Stomach (tissue), 9 donors: Measurements from ENCODE around the gene INPP5K. TPM values are rescaled to one million over a fixed set of nuclear protein-coding genes. Genes with fewer than 3 reads are reported as not detected.
"Not testable (repeated sequence)": the region's sequence is repeated elsewhere in the genome, so short reads cannot be mapped to it uniquely, and the experiment has no call there.

ENCODE experiments used
- DNase-seq, 2 donors: peaks; one replicate each; pipeline versions ENCODE4 v3.0.0 to v3.0.0-alpha.2; 2013 to 2019
- H3K27ac ChIP-seq, 5 donors: fragments of 200-600 bp in 4 of 5; sonication (generic) in 4 of 5; one replicate each; pipeline ENCODE4 v1.5.1; 2013 to 2019; ENCODE audit warnings: mild to moderate bottlenecking in 1 of 5, moderate library complexity in 1 of 5
- H3K27me3 ChIP-seq, 3 donors: fragments of 200-600 bp; sonication (generic); one replicate each; pipeline ENCODE4 v1.5.1; 2017 to 2019; ENCODE audit warnings: mixed run types in 1 of 3
- H3K36me3 ChIP-seq, 4 donors: fragments of 200-600 bp; sonication (generic); 1 replicate in 3 of 4; 2 replicates in 1 of 4; pipeline ENCODE4 v1.5.1; 2016 to 2019
- H3K4me1 ChIP-seq, 4 donors: fragments of 200-600 bp; sonication (generic); one replicate each; pipeline ENCODE4 v1.5.1; 2016 to 2019
- H3K4me3 ChIP-seq, 4 donors: fragments of 200-600 bp; sonication (generic) in 3 of 4; one replicate each; pipeline ENCODE4 v1.5.1; 2016 to 2019; ENCODE audit warnings: mild to moderate bottlenecking in 1 of 4
- H3K9me3 ChIP-seq, 4 donors: fragments of 200-600 bp; sonication (generic); one replicate each; pipeline ENCODE4 v1.5.1; 2016 to 2019
- CTCF ChIP-seq, 7 experiments: fragments of 450-650 bp in 4 of 7; fragments of 200-600 bp in 3 of 7; sonication (generic) in 3 of 7; IDR thresholded peaks; one replicate each; pipeline ENCODE4 v1.5.1; 2016 to 2019; ENCODE audit warnings: antibody characterized with exemption in 7 of 7, control low read depth in 2 of 7, mild to moderate bottlenecking in 1 of 7
- EP300 ChIP-seq: sonication (generic); formaldehyde crosslinking; IDR thresholded peaks from one replicate; pipeline ENCODE4 v1.6.1; 2017; ENCODE audit warnings: antibody characterized with exemption
- POLR2A ChIP-seq, 4 donors: fragments of 450-650 bp; IDR thresholded peaks; one replicate each; pipeline ENCODE4 v1.6.1; 2016; ENCODE audit warnings: antibody characterized with exemption in 4 of 4, control low read depth in 2 of 4, mild to moderate bottlenecking in 1 of 4, moderate library complexity in 1 of 4
- POLR2AphosphoS5 ChIP-seq, 3 donors: sonication (generic); formaldehyde crosslinking; IDR thresholded peaks; one replicate each; pipeline ENCODE4 v1.6.1; 2016; ENCODE audit warnings: antibody characterized with exemption in 3 of 3
- WGBS, 5 donors: extraction: QIAGEN DNeasy Blood & Tissue Kit in 3 of 5; methylation state at CpG; one replicate each; pipeline versions ENCODE4 v1.1.5 to v1.1.7; 2013 to 2018; 5-methylcytosine and 5-hydroxymethylcytosine counted together
- intact Hi-C: fragments of 100-400 bp; cut with DNase I; formaldehyde crosslinking; loops from one replicate; pipeline ENCODE4 v1.15.1; 2023; ENCODE audit warnings: low total_unique reads
- polyA plus RNA-seq, 3 donors: library from polyadenylated mRNA; stranded (reverse); fragments of 200-250 nt; gene quantifications; one replicate each; pipeline ENCODE4 v1.2.3, GENCODE V29; 2013
- total RNA-seq, 5 donors: library from RNA; depleted of rRNA; stranded (reverse); fragments of >200 nt; gene quantifications; one replicate each; pipeline versions ENCODE4 v1.1.0 to v1.2.3, GENCODE V29; 2014 to 2016
- donor health status: healthy with polysubstance abuse.
- donor health status: Bipolar disorder and iron deficiency.
- donor health status: healthy.

INPP5K gene
- total and polyA plus RNA-seq, 8 donors = 22.9 to 97.6 (median 47.6) TPM

GRCh38 chr17:1532836-1533602 lies 16.6 kb upstream of the INPP5K start:
- WGBS, 5 donors = 70 to 84% (median 77%) methylated on average over 8 to 10 of the region's 10 CpGs
- no peak overlapping the region for H3K27ac ChIP-seq
- H3K36me3 ChIP-seq = peaks cover 45 to 100% (median 98%) of the 10 kb centered on the region in 4 donors
- intact Hi-C loops = no loop called here
- no peaks in the 10 kb centered on the region for H3K4me1 ChIP-seq
- H3K27me3 ChIP-seq = no peaks in the 10 kb centered on the region
- DNase-seq = peak in 1 of 2 donors; percentile 49
- no peak overlapping the region for H3K4me3 ChIP-seq
- no peak for TF ChIP-seq EP300
- no peak for TF ChIP-seq CTCF (IDR thresholded peaks at IDR 0.05)
- TF ChIP-seq POLR2A (IDR thresholded peaks at IDR 0.05) = no peak
- TF ChIP-seq POLR2AphosphoS5 (IDR thresholded peaks at IDR 0.05) = no peak
- no peaks in the 10 kb centered on the region for H3K9me3 ChIP-seq

DNA sequence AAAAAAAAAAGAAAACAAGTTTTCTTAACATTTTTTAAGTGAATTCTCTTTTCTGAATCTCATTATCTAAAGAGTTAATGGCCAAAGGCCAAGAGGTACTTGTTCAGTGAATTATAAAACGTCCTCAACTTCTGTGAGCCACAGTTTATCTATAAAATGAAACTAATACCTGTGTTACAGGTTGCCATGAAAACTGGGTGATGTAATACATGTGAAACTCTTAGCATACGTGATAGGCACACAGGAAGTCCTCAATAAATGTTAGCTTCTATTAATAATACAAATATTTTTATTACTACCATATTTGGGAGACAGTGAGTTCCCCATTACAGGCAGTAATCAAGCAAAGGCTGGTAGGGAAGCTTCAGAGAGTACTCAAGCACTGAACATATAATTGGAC lies 13.5 kb upstream of the INPP5K start:
- Histone ChIP-seq H3K9me3 (no peaks in the 10 kb centered on the region), H3K4me3 (no peak overlapping the region), H3K4me1 (no peaks in the 10 kb centered on the region), H3K27me3 (no peaks in the 10 kb centered on the region), H3K27ac (no peak overlapping the region), H3K36me3 (peaks cover 32 to 100% (median 98%) of the 10 kb centered on the region in 4 donors)
- WGBS, 5 donors = 23 to 45% (median 27%) methylated on average over 2 of the region's 2 CpGs
- no peak for TF ChIP-seq CTCF (IDR thresholded peaks at IDR 0.05)
- no peak for TF ChIP-seq POLR2AphosphoS5 (IDR thresholded peaks at IDR 0.05)
- TF ChIP-seq EP300 = no peak
- no peak for TF ChIP-seq POLR2A (IDR thresholded peaks at IDR 0.05)
- no peak for DNase-seq
- intact Hi-C loops = no loop called here

DNA sequence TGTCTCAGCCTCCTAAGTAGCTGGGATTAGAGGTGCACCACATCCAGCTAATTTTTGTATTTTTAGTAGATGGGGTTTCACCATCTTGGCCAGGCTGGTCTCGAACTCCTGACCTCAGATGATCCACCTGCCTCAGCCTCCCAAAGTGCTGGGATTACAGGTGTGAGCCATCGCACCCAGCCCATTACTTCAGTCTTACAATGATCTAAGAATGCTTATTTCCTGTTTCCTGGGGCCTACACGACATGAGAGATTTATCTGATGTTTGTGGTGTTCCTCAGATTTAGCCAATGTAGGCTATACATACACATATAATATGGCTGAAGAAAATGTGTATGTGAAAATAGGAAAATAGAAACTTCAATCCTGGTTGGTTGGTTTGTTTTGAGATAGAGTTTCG lies 10.5 kb upstream of the INPP5K start:
- H3K4me3 ChIP-seq, H3K27ac ChIP-seq, DNase-seq, H3K9me3 ChIP-seq, intact Hi-C loops, H3K27me3 ChIP-seq, H3K4me1 ChIP-seq: not testable (repeated sequence)
- 77 to 87% (median 82%) methylated on average over 4 of the region's 4 CpGs for WGBS, 5 donors
- H3K36me3 ChIP-seq = peaks cover 14 to 97% (median 96%) of the 10 kb centered on the region in 4 donors

GRCh38 chr17:1522626-1523025 lies 6.2 kb upstream of the INPP5K start:
- no peaks in the 10 kb centered on the region for H3K27me3 ChIP-seq
- no peak overlapping the region for H3K27ac ChIP-seq
- 92 to 98% (median 95%) methylated on average over 5 of the region's 5 CpGs for WGBS, 5 donors
- no peak overlapping the region for H3K4me3 ChIP-seq
- H3K36me3 ChIP-seq = peaks cover 9 to 95% (median 90%) of the 10 kb centered on the region in 4 donors
- no peak for DNase-seq
- no peaks in the 10 kb centered on the region for H3K9me3 ChIP-seq
- intact Hi-C loops = no loop called here
- H3K4me1 ChIP-seq = peaks cover 2 to 9% (median 6%) of the 10 kb centered on the region in 4 donors
- TF ChIP-seq POLR2AphosphoS5 (IDR thresholded peaks at IDR 0.05) = no peak
- TF ChIP-seq EP300 = no peak
- no peak for TF ChIP-seq POLR2A (IDR thresholded peaks at IDR 0.05)
- no peak for TF ChIP-seq CTCF (IDR thresholded peaks at IDR 0.05)

- 83 to 92% (median 88%) methylated on average over 10 of the region's 10 CpGs for WGBS, 5 donors
- DNase-seq = no peak
- Histone ChIP-seq H3K27me3 (no peaks in the 10 kb centered on the region), H3K27ac (no peak overlapping the region), H3K36me3 (peaks cover 9 to 81% (median 76%) of the 10 kb centered on the region in 4 donors), H3K9me3 (no peaks in the 10 kb centered on the region), H3K4me3 (no peak overlapping the region), H3K4me1 (peaks cover 8 to 15% (median 12%) of the 10 kb centered on the region in 4 donors)
- intact Hi-C loops = no loop called here
- TF ChIP-seq CTCF (IDR thresholded peaks at IDR 0.05) (no peak), POLR2A (IDR thresholded peaks at IDR 0.05) (no peak), EP300 (no peak), POLR2AphosphoS5 (IDR thresholded peaks at IDR 0.05) (no peak)
Observed at GRCh38 chr17:1521086-1521640, 4.8 kb upstream of the INPP5K start.
